H1 (cell line): ENCODE measurements around the gene FAM167B. TPM values are rescaled to one million over a fixed set of nuclear protein-coding genes. Genes with fewer than 3 reads are reported as not detected.

Source experiments
- CTCF ChIA-PET: fragments of 300-600 bp; sonication (Branson Sonifier 250); formaldehyde crosslinking; loops from one replicate; lab custom pipeline; 2021; ENCODE audit not compliant: partially characterized antibody; lab: Charles Lee
- POLR2A ChIA-PET: fragments of 300-600 bp; sonication (Branson Sonifier 250); formaldehyde crosslinking; loops from one replicate; lab custom pipeline; 2021; ENCODE audit warnings: inconsistent platforms; ENCODE audit not compliant: partially characterized antibody; lab: Charles Lee
- DNase-seq, 2 experiments: peaks; one replicate each; pipeline versions ENCODE4 v3.0.0 to v3.0.0-alpha.2; 2010 to 2022; ENCODE audit warnings: low spot score in 2 of 2, low read depth in 1 of 2, mixed read lengths in 1 of 2
- FAIRE-seq: peaks from 2 replicates; lab custom pipeline; 2011; peaks lifted over from hg19 to GRCh38; lab: Jason Lieb, UNC
- H2AFZ ChIP-seq: 2 replicates; pipeline ENCODE4 v1.8.1; 2012; ENCODE audit warnings: low read length, inconsistent platforms
- H2AK5ac ChIP-seq: 2 replicates; pipeline ENCODE4 v1.6.1; 2013; ENCODE audit warnings: low read depth, low read length
- H2BK120ac ChIP-seq: replicated peaks from 2 replicates; pipeline ENCODE3; 2013; ENCODE audit warnings: low read depth, low read length, inconsistent platforms
- H2BK12ac ChIP-seq: 2 replicates; pipeline ENCODE4 v1.6.1; 2013; ENCODE audit warnings: low read depth, low read length
- H2BK15ac ChIP-seq: 2 replicates; pipeline ENCODE4 v1.6.1; 2013; ENCODE audit warnings: low read length
- H2BK20ac ChIP-seq: 2 replicates; pipeline ENCODE4 v1.6.1; 2013; ENCODE audit warnings: low read length
- H2BK5ac ChIP-seq: 2 replicates; pipeline ENCODE4 v1.6.1; 2013; ENCODE audit warnings: low read depth, low read length
- H3K14ac ChIP-seq: 2 replicates; pipeline ENCODE4 v1.6.1; 2013; ENCODE audit warnings: inconsistent platforms; ENCODE audit not compliant: insufficient read length
- H3K18ac ChIP-seq: 2 replicates; pipeline ENCODE4 v1.6.1; 2013; ENCODE audit warnings: low read length; ENCODE audit errors: extremely low read depth
- H3K23ac ChIP-seq: 2 replicates; pipeline ENCODE4 v1.6.1; 2013; ENCODE audit warnings: inconsistent platforms; ENCODE audit not compliant: insufficient read length
- H3K23me2 ChIP-seq: 2 replicates; pipeline ENCODE4 v1.6.1; 2013; ENCODE audit warnings: low read depth, low read length
- H3K27ac ChIP-seq: 2 replicates; pipeline ENCODE4 v1.6.1; 2011; ENCODE audit warnings: low read depth, low read length, inconsistent platforms
- H3K27me3 ChIP-seq, 4 experiments: replicated peaks in 1 of 4; 1 replicate in 1 of 4; 2 replicates in 3 of 4; pipeline versions ENCODE4 v1.6.1 to v1.8.1; 2011 to 2013; ENCODE audit warnings: low read length in 3 of 4, mild to moderate bottlenecking in 3 of 4, inconsistent platforms in 2 of 4, mixed read lengths in 2 of 4, moderate library complexity in 1 of 4; ENCODE audit not compliant: control insufficient read depth in 3 of 4, insufficient read depth in 3 of 4; ENCODE audit errors: extremely low read depth in 1 of 4
- H3K36me3 ChIP-seq, 4 experiments: 2 replicates each; pipeline versions ENCODE4 v1.6.1 to v1.8.1; 2011 to 2013; ENCODE audit warnings: mild to moderate bottlenecking in 4 of 4, low read length in 3 of 4, moderate library complexity in 2 of 4, control low read depth in 1 of 4, inconsistent platforms in 1 of 4; ENCODE audit not compliant: insufficient read depth in 4 of 4, control insufficient read depth in 2 of 4
- H3K4ac ChIP-seq: replicated peaks from 2 replicates; pipeline ENCODE3; 2013; ENCODE audit warnings: low read length, low read depth, mixed read lengths, inconsistent platforms; ENCODE audit not compliant: insufficient read length
- H3K4me1 ChIP-seq, 4 experiments: replicated peaks in 1 of 4; 1 replicate in 1 of 4; 2 replicates in 3 of 4; pipeline versions ENCODE4 v1.6.1 to v1.8.1; 2011 to 2013; ENCODE audit warnings: low read length in 3 of 4, inconsistent platforms in 2 of 4, mixed read lengths in 1 of 4; ENCODE audit not compliant: insufficient read depth in 4 of 4, control insufficient read depth in 3 of 4
- H3K4me2 ChIP-seq, 2 experiments: 2 replicates each; pipeline versions ENCODE4 v1.6.1 to v1.8.1; 2011 to 2013; ENCODE audit warnings: low read depth in 2 of 2, low read length in 2 of 2, control low read depth in 1 of 2, inconsistent platforms in 1 of 2, mild to moderate bottlenecking in 1 of 2; ENCODE audit not compliant: insufficient read depth in 1 of 2
- H3K4me3 ChIP-seq, 4 experiments: fragments of 200-600, 300-600 bp in 1 of 4; sonication (generic), shearing (Covaris generic), sonication (Bioruptor Twin) in 1 of 4; 2 replicates each; pipeline versions ENCODE4 v1.5.1 to v1.8.1; 2011 to 2016; ENCODE audit warnings: low read length in 4 of 4, low read depth in 3 of 4, control low read depth in 2 of 4, inconsistent platforms in 2 of 4, mild to moderate bottlenecking in 2 of 4, mixed read lengths in 1 of 4, moderate library complexity in 1 of 4; ENCODE audit not compliant: insufficient read depth in 2 of 4; ENCODE audit errors: extremely low read depth in 1 of 4
- H3K56ac ChIP-seq: replicated peaks from 2 replicates; pipeline ENCODE3; 2013; ENCODE audit warnings: low read depth, mild to moderate bottlenecking, mixed read lengths, low read length, inconsistent platforms; ENCODE audit not compliant: insufficient read length
- H3K79me1 ChIP-seq: 2 replicates; pipeline ENCODE4 v1.6.1; 2013; ENCODE audit warnings: low read depth, low read length, control low read depth
- H3K79me2 ChIP-seq, 2 experiments: 2 replicates each; pipeline versions ENCODE4 v1.6.1 to v1.8.1; 2012 to 2013; ENCODE audit warnings: low read length in 2 of 2, mild to moderate bottlenecking in 2 of 2, inconsistent platforms in 1 of 2; ENCODE audit not compliant: insufficient read depth in 2 of 2, control insufficient read depth in 1 of 2
- H3K9ac ChIP-seq, 4 experiments: replicated peaks in 1 of 4; 1 replicate in 1 of 4; 2 replicates in 3 of 4; pipeline versions ENCODE4 v1.6.1 to v1.8.1; 2011 to 2013; ENCODE audit warnings: low read depth in 3 of 4, low read length in 3 of 4, control low read depth in 2 of 4, mild to moderate bottlenecking in 2 of 4, moderate library complexity in 2 of 4, inconsistent platforms in 1 of 4; ENCODE audit errors: extremely low read depth in 1 of 4
- H3K9me3 ChIP-seq, 2 experiments: 2 replicates each; pipeline versions ENCODE4 v1.6.1 to v1.8.1; 2012 to 2013; ENCODE audit warnings: mild to moderate bottlenecking in 2 of 2, moderate library complexity in 2 of 2, control low read depth in 1 of 2, inconsistent platforms in 1 of 2, low read depth in 1 of 2, low read length in 1 of 2, mixed read lengths in 1 of 2; ENCODE audit not compliant: insufficient read depth in 2 of 2
- H4K20me1 ChIP-seq, 2 experiments: replicated peaks in 1 of 2; 2 replicates each; pipeline versions ENCODE3 to v1.8.1; 2011 to 2013; ENCODE audit warnings: inconsistent platforms in 2 of 2, low read length in 2 of 2, mild to moderate bottlenecking in 1 of 2; ENCODE audit not compliant: insufficient read depth in 2 of 2, control insufficient read depth in 1 of 2
- H4K5ac ChIP-seq: 2 replicates; pipeline ENCODE4 v1.6.1; 2013; ENCODE audit warnings: low read length, low read depth, mixed read lengths, inconsistent platforms; ENCODE audit not compliant: insufficient read length
- H4K8ac ChIP-seq: 2 replicates; pipeline ENCODE4 v1.8.0; 2013; ENCODE audit warnings: mild to moderate bottlenecking, moderate library complexity, low read length, inconsistent platforms; ENCODE audit not compliant: insufficient read depth; ENCODE audit errors: extremely low read depth
- H4K91ac ChIP-seq: replicated peaks from 2 replicates; pipeline ENCODE3; 2013; ENCODE audit warnings: low read length, mixed read lengths, inconsistent platforms; ENCODE audit not compliant: insufficient read length
- CBX5 ChIP-seq: fragments of 300-800, 300-1000 bp; sonication (generic); IDR thresholded peaks from 2 replicates; pipeline ENCODE4 v1.7.1; 2016; ENCODE audit warnings: antibody characterized with exemption, low read length, low read depth
- CEBPB ChIP-seq: IDR thresholded peaks from 2 replicates; pipeline ENCODE4 v1.6.1; 2012; ENCODE audit warnings: low read depth, low read length
- KDM4A ChIP-seq: IDR thresholded peaks from one replicate; pipeline ENCODE4 v1.7.1; 2012; ENCODE audit warnings: low read depth, mild to moderate bottlenecking, moderate library complexity, low read length, inconsistent platforms; ENCODE audit not compliant: severe bottlenecking
- NRF1 ChIP-seq: IDR thresholded peaks from 2 replicates; pipeline ENCODE4 v1.6.1; 2011; ENCODE audit warnings: mild to moderate bottlenecking, low read depth, low read length, improper control_type of control experiment
- RNF2 ChIP-seq: fragments of 200-900, 300-1000 bp; sonication (generic); IDR thresholded peaks from 2 replicates; pipeline ENCODE4 v1.7.1; 2016; ENCODE audit warnings: borderline replicate concordance, low read depth, mild to moderate bottlenecking, antibody characterized with exemption, low read length; ENCODE audit not compliant: poor library complexity, severe bottlenecking; ENCODE audit errors: missing control alignments
- SIX5 ChIP-seq: IDR thresholded peaks from 2 replicates; pipeline ENCODE4 v1.6.1; 2011; ENCODE audit warnings: mild to moderate bottlenecking, low read depth, low read length
- TAF7 ChIP-seq: optimal IDR thresholded peaks from 2 replicates; pipeline ENCODE3; 2011; ENCODE audit warnings: low read depth, mild to moderate bottlenecking, inconsistent platforms, low read length, moderate library complexity, borderline replicate concordance
- TBP ChIP-seq: IDR thresholded peaks from 2 replicates; pipeline ENCODE4 v1.6.1; 2011; ENCODE audit warnings: low read depth, low read length, improper control_type of control experiment
- TCF12 ChIP-seq: IDR thresholded peaks from 2 replicates; pipeline ENCODE4 v1.6.1; 2011; ENCODE audit warnings: low read depth, mild to moderate bottlenecking, low read length
- TEAD4 ChIP-seq: IDR thresholded peaks from 2 replicates; pipeline ENCODE4 v1.6.1; 2012; ENCODE audit warnings: low read depth, low read length, inconsistent platforms, mixed read lengths
- YY1 ChIP-seq: IDR thresholded peaks from 2 replicates; pipeline ENCODE4 v1.6.1; 2011; ENCODE audit warnings: low read depth, mild to moderate bottlenecking, low read length
- WGBS, 2 experiments: shearing (Covaris generic) in 1 of 2; methylation state at CpG; one replicate each; pipeline versions ENCODE4 v1.1.6 to v1.1.7; 2013 to 2015; ENCODE audit warnings: low lambda C conversion rate in 2 of 2, mixed read lengths in 2 of 2, inconsistent platforms in 1 of 2, low coverage in 1 of 2, missing lambda C conversion rate in 1 of 2; ENCODE audit not compliant: insufficient replicate concordance in 2 of 2, insufficient coverage in 1 of 2, insufficient read length in 1 of 2; ENCODE audit errors: extremely low coverage in 1 of 2, missing lambda C conversion rate in 1 of 2; 5-methylcytosine and 5-hydroxymethylcytosine counted together
- polyA plus RNA-seq, 7 experiments: library from polyadenylated mRNA; depleted of rRNA in 3 of 7; stranded (reverse) in 5 of 7; unstranded in 2 of 7; fragments of >200 nt in 5 of 7; fragments of 200-250 nt in 2 of 7; gene quantifications; 1 replicate in 5 of 7; 2 replicates in 1 of 7; 4 replicates in 1 of 7; pipeline versions ENCODE4 v1.2.1 to v1.2.3, GENCODE V29; 2011 to 2013; ENCODE audit warnings: missing spikeins in 2 of 7, mixed read lengths in 2 of 7
- total RNA-seq: library from RNA; stranded (reverse); fragmentation: NEBNext Ultra II Directional; extraction: Animal tissue kit (Norgen Biotek cat#: 25700); gene quantifications from 2 replicates; pipeline ENCODE4 v1.2.1, GENCODE V29; 2021

FAM167B gene
- total and polyA plus RNA-seq, 2 of the 8 experiments (the other 6 are each of a cell fraction or from before 2014, with no cell fraction given): 2.8 to 3.9 TPM

DNA sequence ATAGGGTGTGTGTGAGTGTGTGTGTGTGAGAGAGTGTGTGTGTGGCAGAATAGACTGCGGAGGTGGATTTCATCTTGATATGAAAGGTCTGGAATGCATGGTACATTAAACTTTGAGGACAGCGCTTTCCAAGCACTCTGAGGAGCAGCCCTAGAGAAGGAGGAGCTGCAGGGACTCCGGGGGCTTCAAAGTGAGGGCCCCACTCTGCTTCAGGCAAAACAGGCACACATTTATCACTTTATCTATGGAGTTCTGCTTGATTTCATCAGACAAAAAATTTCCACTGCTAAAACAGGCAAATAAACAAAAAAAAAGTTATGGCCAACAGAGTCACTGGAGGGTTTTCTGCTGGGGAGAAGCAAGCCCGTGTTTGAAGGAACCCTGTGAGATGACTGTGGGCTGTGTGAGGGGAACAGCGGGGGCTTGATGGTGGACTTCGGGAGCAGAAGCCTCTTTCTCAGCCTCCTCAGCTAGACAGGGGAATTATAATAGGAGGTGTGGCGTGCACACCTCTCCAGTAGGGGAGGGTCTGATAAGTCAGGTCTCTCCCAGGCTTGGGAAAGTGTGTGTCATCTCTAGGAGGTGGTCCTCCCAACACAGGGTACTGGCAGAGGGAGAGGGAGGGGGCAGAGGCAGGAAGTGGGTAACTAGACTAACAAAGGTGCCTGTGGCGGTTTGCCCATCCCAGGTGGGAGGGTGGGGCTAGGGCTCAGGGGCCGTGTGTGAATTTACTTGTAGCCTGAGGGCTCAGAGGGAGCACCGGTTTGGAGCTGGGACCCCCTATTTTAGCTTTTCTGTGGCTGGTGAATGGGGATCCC lies 26.6 kb downstream of the FAM167B start:
- POLR2A ChIA-PET: interaction anchor here (0.6 to 3.9 kb wide), 20 partner anchors 10 to 215 kb away, joined by 3 to 27 read pairs (median 4); partner anchors contain the start of gene LCK
- no peaks in the 10 kb centered on the region for H3K27me3 ChIP-seq
- WGBS, 2 experiments: 37% methylated on average over 8 of the region's 10 CpGs; no CpG with 5 or more reads in 1 of the 2 experiments
- TF ChIP-seq TBP (no peak), YY1 (peak; percentile 21; the same call in 1 of the 2 replicates), TCF12 (no peak), TEAD4 (no peak), NRF1 (no peak), CEBPB (no peak), CBX5 (no peak), TAF7 (no peak), RNF2 (no peak), SIX5 (no peak), KDM4A (no peak)

More for the DNA sequence above, 26.6 kb downstream of the FAM167B start:
- no peak overlapping the region for H2AFZ ChIP-seq
- H2BK12ac ChIP-seq: peak overlapping the region; percentile 100; the same call in 1 of the 2 replicates
- H3K4me2 ChIP-seq: peak overlapping the region; percentile 67 to 98
- no peak overlapping the region for H3K27ac ChIP-seq
- CTCF ChIA-PET: interaction anchor here (1.3 to 4.3 kb wide), 5 partner anchors 8 to 58 kb away, joined by 3 to 27 read pairs (median 4); partner anchors contain the start of genes HDAC1 and LCK
- H3K56ac ChIP-seq: peak overlapping the region; percentile 33
- H3K36me3 ChIP-seq: peaks cover 0 to 3% (median 0%) of the 10 kb centered on the region in 4 experiments; a peak in 2 of 8 replicates
- H4K8ac ChIP-seq: no peak overlapping the region
- H3K23ac ChIP-seq: no peak overlapping the region
- H3K14ac ChIP-seq: no peak overlapping the region
- peaks cover 0 to 4% of the 10 kb centered on the region in 2 experiments for H4K20me1 ChIP-seq
- peak overlapping the region; percentile 100 for H2AK5ac ChIP-seq
- H3K79me1 ChIP-seq: no peaks in the 10 kb centered on the region; the same call in 1 of the 2 replicates
- peak overlapping the region; percentile 87 for H3K18ac ChIP-seq
- H3K79me2 ChIP-seq: no peaks in the 10 kb centered on the region
- peak overlapping the region in 1 of 4 experiments; percentile 4; a peak in 4 of 7 replicates for H3K9ac ChIP-seq
- H2BK20ac ChIP-seq: peak overlapping the region; percentile 100
- peaks cover 19% of the 10 kb centered on the region for H3K23me2 ChIP-seq
- peak overlapping the region; percentile 99 for H2BK15ac ChIP-seq
- H3K4me1 ChIP-seq: peaks cover 6 to 33% (median 19%) of the 10 kb centered on the region in 4 experiments
- peak overlapping the region; percentile 26 for H4K5ac ChIP-seq
- peak overlapping the region; percentile 85 for H4K91ac ChIP-seq
- DNase-seq: peak; percentile 77
- peak; percentile 86 for FAIRE-seq
- H2BK120ac ChIP-seq: peak overlapping the region; percentile 62
- peak overlapping the region; percentile 93; the same call in 1 of the 2 replicates for H2BK5ac ChIP-seq
- H3K4me3 ChIP-seq: peak overlapping the region; percentile 30 to 56 (median 38)
- no peaks in the 10 kb centered on the region for H3K9me3 ChIP-seq
- peak overlapping the region; percentile 50 for H3K4ac ChIP-seq
